Tibial artery (tissue), 4 donors: ENCODE measurements around the gene DHFR.

Source experiments
- DNase-seq, 2 donors: peaks; one replicate each; pipeline ENCODE4 v3.0.0-alpha.2; 2019
- H3K27ac ChIP-seq, 2 donors: fragments of 200-600 bp; sonication (generic) in 1 of 2; 1 replicate in 1 of 2; 2 replicates in 1 of 2; pipeline ENCODE4 v1.5.1; 2018 to 2019; ENCODE audit warnings: mild to moderate bottlenecking in 1 of 2
- H3K27me3 ChIP-seq, 2 donors: fragments of 200-600 bp; sonication (generic) in 1 of 2; one replicate each; pipeline versions ENCODE4 v1.5.1 to v1.6.0; 2016 to 2019
- H3K36me3 ChIP-seq, 3 donors: fragments of 200-600 bp; sonication (generic) in 2 of 3; one replicate each; pipeline ENCODE4 v1.5.1; 2016 to 2019; ENCODE audit warnings: mild to moderate bottlenecking in 2 of 3
- H3K4me1 ChIP-seq, 4 donors: fragments of 200-600 bp; sonication (generic) in 2 of 4; 1 replicate in 3 of 4; 2 replicates in 1 of 4; pipeline ENCODE4 v1.5.1; 2016 to 2019
- H3K4me3 ChIP-seq, 2 donors: fragments of 200-600 bp; sonication (generic) in 1 of 2; 1 replicate in 1 of 2; 2 replicates in 1 of 2; pipeline ENCODE4 v1.5.1; 2018 to 2019; ENCODE audit warnings: mild to moderate bottlenecking in 2 of 2
- H3K9me3 ChIP-seq, 3 donors: fragments of 200-600 bp; sonication (generic) in 1 of 3; one replicate each; pipeline ENCODE4 v1.5.1; 2016 to 2019
- intact Hi-C: fragments of 100-400 bp; cut with DNase I; formaldehyde crosslinking; loops from one replicate; pipeline ENCODE4 v1.15.0; 2023; ENCODE audit warnings: low total_unique reads
- TF ChIP-seq, protein P1 (sequence below), 2 experiments: fragments of 200-600 bp in 1 of 2; fragments of 450-650 bp in 1 of 2; IDR thresholded peaks; one replicate each; pipeline ENCODE4 v1.5.1; 2017 to 2019; ENCODE audit warnings: antibody characterized with exemption in 2 of 2, mild to moderate bottlenecking in 1 of 2, moderate library complexity in 1 of 2

The DHFR gene

DNA sequence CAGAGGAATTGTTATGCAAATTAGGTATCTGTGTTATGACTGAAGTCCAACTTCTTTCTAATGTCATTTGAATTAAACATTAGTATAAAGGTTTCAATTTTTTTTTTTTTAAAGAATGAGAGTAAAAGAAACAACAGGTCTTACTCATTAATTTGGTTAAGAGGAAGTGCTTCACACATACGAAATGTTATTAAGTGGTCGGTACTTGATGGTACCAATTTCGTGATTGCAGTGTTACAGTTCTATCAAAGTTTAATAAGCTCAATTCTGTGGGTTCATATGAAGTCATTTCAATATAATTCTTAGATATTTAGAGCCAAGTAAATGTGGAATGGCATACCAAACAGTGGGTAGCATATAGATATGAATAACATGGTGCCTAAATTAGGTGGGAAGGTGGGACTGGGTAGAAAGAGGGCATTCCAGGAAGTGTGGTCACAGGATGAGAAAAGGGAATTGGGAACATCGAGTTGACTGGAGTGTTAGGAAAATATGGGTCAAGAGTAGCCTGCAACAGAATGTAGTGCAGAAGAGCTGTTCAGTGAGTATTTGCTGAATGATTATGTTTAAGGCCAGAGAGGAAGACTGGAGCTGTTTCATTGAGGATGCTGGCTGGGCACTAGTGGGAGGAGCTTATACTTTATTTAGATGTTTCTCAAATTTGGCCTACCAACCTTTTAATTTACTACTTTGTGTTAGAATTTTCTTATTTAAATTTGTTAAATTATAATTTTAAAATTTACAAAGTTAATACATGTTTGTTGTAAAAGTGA is 34.1 kb upstream of the DHFR start:
- intact Hi-C loops, result no loop called here
- Histone ChIP-seq H3K27ac (no peak overlapping the region), H3K9me3 (no peaks in the 10 kb centered on the region), H3K4me3 (no peak overlapping the region), H3K4me1 (no peaks in the 10 kb centered on the region), H3K27me3 (no peaks in the 10 kb centered on the region), H3K36me3 (no peaks in the 10 kb centered on the region)
- TF ChIP-seq, protein P1, sequence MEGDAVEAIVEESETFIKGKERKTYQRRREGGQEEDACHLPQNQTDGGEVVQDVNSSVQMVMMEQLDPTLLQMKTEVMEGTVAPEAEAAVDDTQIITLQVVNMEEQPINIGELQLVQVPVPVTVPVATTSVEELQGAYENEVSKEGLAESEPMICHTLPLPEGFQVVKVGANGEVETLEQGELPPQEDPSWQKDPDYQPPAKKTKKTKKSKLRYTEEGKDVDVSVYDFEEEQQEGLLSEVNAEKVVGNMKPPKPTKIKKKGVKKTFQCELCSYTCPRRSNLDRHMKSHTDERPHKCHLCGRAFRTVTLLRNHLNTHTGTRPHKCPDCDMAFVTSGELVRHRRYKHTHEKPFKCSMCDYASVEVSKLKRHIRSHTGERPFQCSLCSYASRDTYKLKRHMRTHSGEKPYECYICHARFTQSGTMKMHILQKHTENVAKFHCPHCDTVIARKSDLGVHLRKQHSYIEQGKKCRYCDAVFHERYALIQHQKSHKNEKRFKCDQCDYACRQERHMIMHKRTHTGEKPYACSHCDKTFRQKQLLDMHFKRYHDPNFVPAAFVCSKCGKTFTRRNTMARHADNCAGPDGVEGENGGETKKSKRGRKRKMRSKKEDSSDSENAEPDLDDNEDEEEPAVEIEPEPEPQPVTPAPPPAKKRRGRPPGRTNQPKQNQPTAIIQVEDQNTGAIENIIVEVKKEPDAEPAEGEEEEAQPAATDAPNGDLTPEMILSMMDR (IDR thresholded peaks at IDR 0.05), result no peak
- DNase-seq, result no peak

DNA sequence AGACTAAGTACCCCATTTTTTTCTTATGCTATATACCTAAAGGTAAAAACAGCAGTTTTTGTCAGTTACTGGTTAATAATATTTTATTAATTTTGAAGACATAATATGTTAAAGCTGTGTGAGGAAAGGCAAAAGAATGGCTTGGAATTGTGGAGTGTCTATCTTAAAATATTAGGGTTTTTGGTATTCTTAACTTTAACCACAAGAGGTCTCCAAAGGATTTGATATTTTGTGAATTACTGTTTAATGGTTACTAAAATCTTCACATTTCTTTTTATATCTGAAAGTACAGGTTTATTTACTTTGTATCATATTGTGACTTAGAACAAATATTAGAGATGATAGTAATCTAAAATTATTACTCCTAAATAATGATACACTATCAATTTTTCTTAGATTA is 32.0 kb upstream of the DHFR start:
- Histone ChIP-seq H3K27me3 (no peaks in the 10 kb centered on the region), H3K36me3 (peaks cover 4 to 9% (median 5%) of the 10 kb centered on the region in 3 donors), H3K4me1 (no peaks in the 10 kb centered on the region), H3K4me3 (no peak overlapping the region), H3K27ac (no peak overlapping the region), H3K9me3 (no peaks in the 10 kb centered on the region)
- TF ChIP-seq, protein P1 (IDR thresholded peaks at IDR 0.05), result peak in 1 of 2 experiments; percentile 32
- no peak for DNase-seq
- intact Hi-C loops, result no loop called here

DNA sequence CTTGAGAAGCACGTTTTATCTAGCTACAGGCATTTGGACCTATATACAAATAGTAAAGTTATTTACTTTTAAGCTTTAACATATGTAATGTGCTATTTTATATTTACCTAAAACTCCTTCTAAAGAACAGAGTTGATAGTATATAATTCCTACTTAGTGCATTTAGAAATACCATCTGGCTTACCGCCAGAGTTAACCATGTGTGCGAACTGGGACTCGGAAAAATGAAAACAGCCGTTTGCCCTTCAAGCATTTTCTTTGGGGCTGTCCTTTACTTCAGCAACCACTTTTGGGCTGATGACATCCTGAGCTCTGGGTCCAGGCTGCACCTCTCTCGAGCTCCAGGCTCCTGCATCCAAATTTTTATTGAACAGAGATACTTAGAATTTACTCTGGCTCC is 21.9 kb upstream of the DHFR start:
- intact Hi-C loops, result no loop called here
- no peak for DNase-seq
- no peaks in the 10 kb centered on the region for H3K4me1 ChIP-seq
- no peaks in the 10 kb centered on the region for H3K27me3 ChIP-seq
- H3K9me3 ChIP-seq, result no peaks in the 10 kb centered on the region
- TF ChIP-seq, protein P1 (IDR thresholded peaks at IDR 0.05), result no peak
- H3K27ac ChIP-seq, result no peak overlapping the region
- H3K36me3 ChIP-seq, result peaks cover 21 to 70% (median 52%) of the 10 kb centered on the region in 3 donors
- no peak overlapping the region for H3K4me3 ChIP-seq

DNA sequence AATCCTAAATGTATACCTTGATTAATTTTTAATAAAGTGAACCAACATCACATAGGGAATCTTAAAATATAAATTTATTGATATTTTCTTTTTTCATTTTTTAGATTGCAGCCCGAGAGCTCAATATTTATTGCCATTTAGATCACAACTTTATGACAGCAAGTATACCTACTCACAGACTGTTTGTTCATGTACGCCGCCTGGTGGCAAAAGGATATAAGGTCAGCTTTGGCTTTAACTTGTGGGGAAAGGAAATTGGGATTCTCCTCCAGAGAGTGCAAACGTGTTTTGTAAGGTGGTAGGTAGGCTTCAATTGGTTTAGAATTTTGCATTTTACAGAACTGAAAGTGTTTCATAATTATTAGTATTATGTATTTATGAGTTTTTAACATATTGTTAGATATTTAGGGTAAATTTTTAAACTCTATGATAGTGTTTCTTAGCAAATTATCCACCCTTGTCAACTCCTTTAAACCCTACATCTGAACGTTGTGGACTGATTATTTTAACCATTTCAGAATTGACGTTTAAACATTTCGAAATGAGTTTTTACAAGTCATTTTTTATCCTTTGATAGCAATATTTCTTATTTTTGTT is 17.5 kb upstream of the DHFR start:
- Histone ChIP-seq H3K27me3 (no peaks in the 10 kb centered on the region), H3K4me1 (no peaks in the 10 kb centered on the region), H3K9me3 (no peaks in the 10 kb centered on the region), H3K4me3 (no peak overlapping the region), H3K36me3 (peaks cover 13 to 63% (median 50%) of the 10 kb centered on the region in 3 donors), H3K27ac (no peak overlapping the region)
- peak; percentile 73 to 75 for DNase-seq
- TF ChIP-seq, protein P1 (IDR thresholded peaks at IDR 0.05), result peak; percentile 66 to 69
- intact Hi-C loops, result no loop called here

DNA sequence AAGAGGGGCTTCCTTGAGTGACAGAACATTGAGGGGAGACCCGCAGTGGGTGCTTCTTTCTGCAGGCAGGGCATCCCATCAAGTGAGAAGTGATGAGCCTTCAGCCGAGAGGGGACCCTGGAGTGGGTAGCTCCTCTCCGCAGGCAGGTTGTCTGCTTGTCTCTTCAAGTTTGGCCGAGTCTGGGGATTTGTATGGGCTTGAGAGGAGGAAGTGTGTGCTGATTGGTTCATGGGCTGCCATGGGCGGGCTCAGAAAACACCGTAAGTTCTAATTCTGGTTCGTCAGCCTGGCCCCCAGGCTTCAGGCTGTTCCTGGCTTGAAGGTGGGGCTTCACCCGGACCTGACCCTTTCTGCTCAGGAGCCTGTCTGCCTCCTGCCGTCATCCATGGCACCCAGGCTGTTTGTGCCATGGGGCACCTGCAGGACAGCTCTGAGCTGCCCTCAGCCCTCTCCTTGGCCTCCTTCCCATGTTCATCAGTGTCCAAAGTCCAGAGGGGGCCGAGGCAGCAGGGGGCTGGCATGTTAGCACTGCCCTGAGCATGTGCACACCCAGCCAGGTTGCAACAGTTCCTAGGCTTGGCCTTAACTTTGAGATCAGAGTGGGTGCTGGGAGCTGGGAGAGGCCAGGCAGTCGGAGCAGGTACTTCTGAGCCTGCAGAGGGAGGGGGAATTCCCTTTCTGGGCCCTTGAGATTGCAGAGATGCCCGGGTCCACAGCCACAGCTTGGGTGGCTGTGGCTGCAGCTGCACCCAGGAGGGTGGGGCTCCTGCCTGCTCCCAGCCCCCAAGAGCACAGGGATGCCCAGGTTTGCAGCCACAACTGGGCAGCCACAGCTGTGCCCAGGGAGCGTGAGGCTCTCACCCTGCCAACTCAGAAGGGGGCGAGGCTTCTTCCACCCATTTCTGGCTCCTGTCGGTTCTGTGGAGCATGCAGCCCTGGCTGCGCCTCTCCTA is 13.5 kb upstream of the DHFR start:
- H3K4me1 ChIP-seq, result no peaks in the 10 kb centered on the region
- DNase-seq, result no peak
- intact Hi-C loops, result no loop called here
- no peaks in the 10 kb centered on the region for H3K27me3 ChIP-seq
- H3K36me3 ChIP-seq, result peaks cover 4 to 56% (median 23%) of the 10 kb centered on the region in 3 donors
- TF ChIP-seq, protein P1 (IDR thresholded peaks at IDR 0.05), result no peak
- H3K4me3 ChIP-seq, result no peak overlapping the region
- no peak overlapping the region for H3K27ac ChIP-seq
- H3K9me3 ChIP-seq, result no peaks in the 10 kb centered on the region
